ENCODE measurements around the gene GK.

DNA sequence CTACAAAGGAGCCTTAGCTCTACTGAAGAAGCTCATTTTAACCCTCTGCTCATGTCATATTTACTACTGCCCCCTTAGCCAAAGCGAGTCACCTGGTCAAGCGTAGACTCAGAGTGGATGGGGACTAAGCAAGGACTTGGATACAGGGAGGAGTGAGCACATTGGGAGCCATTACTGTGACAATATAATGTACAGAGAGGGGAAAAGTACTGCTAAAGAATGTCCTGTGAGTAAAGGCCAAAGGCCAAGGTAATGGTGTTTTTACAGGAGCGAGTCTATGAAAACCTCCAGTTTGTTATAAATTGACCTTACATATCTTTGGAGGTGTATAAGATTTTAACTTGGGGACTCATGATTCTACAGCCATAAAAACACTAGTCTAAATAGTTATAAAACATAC lies 10.6 kb upstream of the GK start:
- TF ChIP-seq POLR2A (IDR thresholded peaks at IDR 0.05), result no peak
- no peak for TF ChIP-seq POLR2AphosphoS5 (IDR thresholded peaks at IDR 0.05)
- TF ChIP-seq, protein P1, sequence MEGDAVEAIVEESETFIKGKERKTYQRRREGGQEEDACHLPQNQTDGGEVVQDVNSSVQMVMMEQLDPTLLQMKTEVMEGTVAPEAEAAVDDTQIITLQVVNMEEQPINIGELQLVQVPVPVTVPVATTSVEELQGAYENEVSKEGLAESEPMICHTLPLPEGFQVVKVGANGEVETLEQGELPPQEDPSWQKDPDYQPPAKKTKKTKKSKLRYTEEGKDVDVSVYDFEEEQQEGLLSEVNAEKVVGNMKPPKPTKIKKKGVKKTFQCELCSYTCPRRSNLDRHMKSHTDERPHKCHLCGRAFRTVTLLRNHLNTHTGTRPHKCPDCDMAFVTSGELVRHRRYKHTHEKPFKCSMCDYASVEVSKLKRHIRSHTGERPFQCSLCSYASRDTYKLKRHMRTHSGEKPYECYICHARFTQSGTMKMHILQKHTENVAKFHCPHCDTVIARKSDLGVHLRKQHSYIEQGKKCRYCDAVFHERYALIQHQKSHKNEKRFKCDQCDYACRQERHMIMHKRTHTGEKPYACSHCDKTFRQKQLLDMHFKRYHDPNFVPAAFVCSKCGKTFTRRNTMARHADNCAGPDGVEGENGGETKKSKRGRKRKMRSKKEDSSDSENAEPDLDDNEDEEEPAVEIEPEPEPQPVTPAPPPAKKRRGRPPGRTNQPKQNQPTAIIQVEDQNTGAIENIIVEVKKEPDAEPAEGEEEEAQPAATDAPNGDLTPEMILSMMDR (IDR thresholded peaks at IDR 0.05 in 8 of 11, conservative IDR thresholded peaks at IDR 0.05 in 3 of 11), result no peak

Data from spleen (tissue), 7 donors.